SK-N-SH treated with all-trans-retinoic acid at 6 μM for 48 hours (cell line): ENCODE data around the gene MALRD1.
A peak's percentile ranks its signal among the peaks of the same experiment; 100 is the strongest.

Experiments used
- ATAC-seq: fragments of 200-7000 bp; cut with Tn5 transposase; 3 replicates; pipeline ENCODE4 v1.9.1; 2020; ENCODE audit warnings: mild to moderate bottlenecking, moderate library complexity
- ARNTL ChIP-seq: fragments of 450-650 bp; formaldehyde crosslinking; IDR thresholded peaks from 2 replicates; pipeline ENCODE4 v1.5.0; 2020; ENCODE audit warnings: low read depth, mild to moderate bottlenecking, moderate library complexity, borderline replicate concordance
- CREB5 ChIP-seq: fragments of 250-450 bp; sonication (Bioruptor Pico); IDR thresholded peaks from 2 replicates; pipeline ENCODE4 v1.5.1; 2020; ENCODE audit warnings: low read depth, mild to moderate bottlenecking, moderate library complexity
- GLIS3 ChIP-seq: fragments of 250-450 bp; sonication (Bioruptor Pico); IDR thresholded peaks from 2 replicates; pipeline ENCODE4 v1.5.0; 2020; ENCODE audit warnings: mild to moderate bottlenecking, moderate library complexity
- PATZ1 ChIP-seq: fragments of 250-450 bp; sonication (Bioruptor Pico); IDR thresholded peaks from 2 replicates; pipeline ENCODE4 v1.8.0; 2020; ENCODE audit warnings: mild to moderate bottlenecking, moderate library complexity, borderline replicate concordance
- PPARA ChIP-seq: fragments of 250-450 bp; sonication (Bioruptor Pico); IDR thresholded peaks from 2 replicates; pipeline ENCODE4 v1.5.0; 2020; ENCODE audit warnings: mild to moderate bottlenecking, borderline replicate concordance
- RARB ChIP-seq: fragments of 250-450 bp; sonication (Bioruptor Pico); IDR thresholded peaks from 2 replicates; pipeline ENCODE4 v1.8.0; 2021; ENCODE audit warnings: mild to moderate bottlenecking, moderate library complexity
- SNAI2 ChIP-seq: fragments of 250-450 bp; sonication (Bioruptor Pico); IDR thresholded peaks from 2 replicates; pipeline ENCODE4 v1.5.0; 2020; ENCODE audit warnings: mild to moderate bottlenecking, moderate library complexity
- TOX ChIP-seq: fragments of 250-450 bp; sonication (Bioruptor Pico); IDR thresholded peaks from 2 replicates; pipeline ENCODE4 v1.8.0; 2021; ENCODE audit warnings: mild to moderate bottlenecking, moderate library complexity, borderline replicate concordance
- TSHZ2 ChIP-seq: fragments of 250-450 bp; sonication (Bioruptor Pico); IDR thresholded peaks from 2 replicates; pipeline ENCODE4 v1.5.0; 2020; ENCODE audit warnings: mild to moderate bottlenecking, moderate library complexity
- ZFP3 ChIP-seq: fragments of 250-450 bp; sonication (Bioruptor Pico); IDR thresholded peaks from 2 replicates; pipeline ENCODE4 v1.5.0; 2020; ENCODE audit warnings: mild to moderate bottlenecking, moderate library complexity
- ZNF565 ChIP-seq: fragments of 450-650 bp; formaldehyde crosslinking; conservative IDR thresholded peaks from 2 replicates; pipeline ENCODE4 v1.5.0; 2020; ENCODE audit warnings: low read depth, mild to moderate bottlenecking, moderate library complexity
- ZNF8 ChIP-seq: fragments of 450-650 bp; formaldehyde crosslinking; IDR thresholded peaks from 2 replicates; pipeline ENCODE4 v1.5.0; 2020; ENCODE audit warnings: mild to moderate bottlenecking, moderate library complexity
- TF ChIP-seq, protein P1 (sequence below): fragments of 250-450 bp; sonication (Bioruptor Pico); IDR thresholded peaks from 2 replicates; pipeline ENCODE4 v1.8.0; 2021; ENCODE audit warnings: low read depth, mild to moderate bottlenecking, moderate library complexity, borderline replicate concordance
- TF ChIP-seq, protein P2 (sequence below): fragments of 250-450 bp; sonication (Bioruptor Pico); IDR thresholded peaks from 2 replicates; pipeline ENCODE4 v1.5.1; 2021; ENCODE audit warnings: mild to moderate bottlenecking, moderate library complexity

The MALRD1 gene

GRCh38 chr10:19626156-19626555, 577.6 kb downstream of the MALRD1 start:
- TF ChIP-seq PATZ1 (CRISPR knock-in tag) (no peak), PPARA (no peak), TOX (no peak), ZNF565 (CRISPR knock-in tag) (no peak), ZFP3 (CRISPR knock-in tag) (no peak), ZNF8 (CRISPR knock-in tag) (no peak), CREB5 (CRISPR knock-in tag) (no peak), RARB (no peak), TSHZ2 (no peak), ARNTL (CRISPR knock-in tag) (no peak), SNAI2 (CRISPR knock-in tag) (no peak)
- TF ChIP-seq, protein P1, sequence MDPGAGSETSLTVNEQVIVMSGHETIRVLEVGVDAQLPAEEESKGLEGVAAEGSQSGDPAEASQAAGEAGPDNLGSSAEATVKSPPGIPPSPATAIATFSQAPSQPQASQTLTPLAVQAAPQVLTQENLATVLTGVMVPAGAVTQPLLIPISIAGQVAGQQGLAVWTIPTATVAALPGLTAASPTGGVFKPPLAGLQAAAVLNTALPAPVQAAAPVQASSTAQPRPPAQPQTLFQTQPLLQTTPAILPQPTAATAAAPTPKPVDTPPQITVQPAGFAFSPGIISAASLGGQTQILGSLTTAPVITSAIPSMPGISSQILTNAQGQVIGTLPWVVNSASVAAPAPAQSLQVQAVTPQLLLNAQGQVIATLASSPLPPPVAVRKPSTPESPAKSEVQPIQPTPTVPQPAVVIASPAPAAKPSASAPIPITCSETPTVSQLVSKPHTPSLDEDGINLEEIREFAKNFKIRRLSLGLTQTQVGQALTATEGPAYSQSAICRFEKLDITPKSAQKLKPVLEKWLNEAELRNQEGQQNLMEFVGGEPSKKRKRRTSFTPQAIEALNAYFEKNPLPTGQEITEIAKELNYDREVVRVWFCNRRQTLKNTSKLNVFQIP (CRISPR knock-in tag) = no peak
- TF ChIP-seq, protein P2, sequence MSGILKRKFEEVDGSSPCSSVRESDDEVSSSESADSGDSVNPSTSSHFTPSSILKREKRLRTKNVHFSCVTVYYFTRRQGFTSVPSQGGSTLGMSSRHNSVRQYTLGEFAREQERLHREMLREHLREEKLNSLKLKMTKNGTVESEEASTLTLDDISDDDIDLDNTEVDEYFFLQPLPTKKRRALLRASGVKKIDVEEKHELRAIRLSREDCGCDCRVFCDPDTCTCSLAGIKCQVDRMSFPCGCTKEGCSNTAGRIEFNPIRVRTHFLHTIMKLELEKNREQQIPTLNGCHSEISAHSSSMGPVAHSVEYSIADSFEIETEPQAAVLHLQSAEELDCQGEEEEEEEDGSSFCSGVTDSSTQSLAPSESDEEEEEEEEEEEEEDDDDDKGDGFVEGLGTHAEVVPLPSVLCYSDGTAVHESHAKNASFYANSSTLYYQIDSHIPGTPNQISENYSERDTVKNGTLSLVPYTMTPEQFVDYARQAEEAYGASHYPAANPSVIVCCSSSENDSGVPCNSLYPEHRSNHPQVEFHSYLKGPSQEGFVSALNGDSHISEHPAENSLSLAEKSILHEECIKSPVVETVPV = no peak
- no peak for ATAC-seq

DNA sequence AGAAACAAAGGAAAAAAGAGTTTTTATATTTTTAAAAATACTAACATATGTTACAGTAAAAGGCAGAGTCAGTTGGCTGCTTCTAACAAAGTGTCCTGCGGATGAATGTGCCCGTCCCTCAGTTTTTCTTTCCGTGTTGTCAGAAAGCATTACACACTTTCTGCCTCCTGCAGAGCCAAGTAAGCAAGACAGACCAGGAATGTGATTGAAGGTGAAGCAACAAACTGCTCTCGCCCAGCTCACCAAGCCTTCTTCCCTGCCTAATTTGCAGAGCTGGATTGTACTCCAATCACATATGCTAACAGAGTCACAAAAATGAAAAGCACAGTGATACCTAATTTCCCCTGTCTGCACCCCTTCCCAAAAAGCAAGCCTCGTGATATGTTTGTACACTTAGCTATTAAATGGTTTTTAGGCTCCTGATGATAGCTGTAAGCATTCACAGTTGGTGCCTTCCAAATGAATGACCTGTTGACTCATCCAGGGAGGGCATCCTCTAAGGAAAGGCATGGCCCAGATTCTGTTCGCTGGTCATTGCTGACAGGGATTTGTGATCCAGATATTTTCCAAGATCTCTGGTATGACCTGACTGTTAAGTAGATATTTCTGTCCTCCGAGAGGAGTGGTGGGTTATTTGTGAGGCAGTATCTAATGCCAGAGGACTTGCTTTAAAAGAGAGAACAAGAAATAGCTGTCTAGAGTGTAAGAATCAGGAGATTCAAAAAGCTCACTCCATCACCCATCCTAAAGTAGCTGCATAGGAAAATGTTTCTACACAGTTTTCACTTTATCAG, 580.4 kb downstream of the MALRD1 start:
- TF ChIP-seq SNAI2 (CRISPR knock-in tag) (no peak), GLIS3 (CRISPR knock-in tag) (no peak), ZNF565 (CRISPR knock-in tag) (no peak), ZFP3 (CRISPR knock-in tag) (no peak)

GRCh38 chr10:19629567-19629966, 581.0 kb downstream of the MALRD1 start:
- no peak for TF ChIP-seq TSHZ2
- no peak for TF ChIP-seq ZNF565 (CRISPR knock-in tag)
- no peak for TF ChIP-seq PPARA
- no peak for TF ChIP-seq ZNF8 (CRISPR knock-in tag)
- TF ChIP-seq ARNTL (CRISPR knock-in tag) = no peak
- no peak for TF ChIP-seq RARB
- no peak for TF ChIP-seq ZFP3 (CRISPR knock-in tag)
- peak; percentile 32; the same call in 2 of the 3 replicates for ATAC-seq

More for the DNA sequence above, 580.4 kb downstream of the MALRD1 start:
- peak; percentile 47; the same call in 2 of the 3 replicates for ATAC-seq
